ENCODE data around the gene HNRNPA1L2. TPM values are rescaled to one million over a fixed set of nuclear protein-coding genes. Genes with fewer than 3 reads are reported as not detected.
A peak's percentile ranks its signal among the peaks of the same experiment; 100 is the strongest.

Gene HNRNPA1L2
- total and polyA plus RNA-seq, 9 of the 15 experiments (the other 6 are each of a cell fraction or from before 2014, with no cell fraction given) = 3.7 to 10.8 (median 6.8) TPM

DNA sequence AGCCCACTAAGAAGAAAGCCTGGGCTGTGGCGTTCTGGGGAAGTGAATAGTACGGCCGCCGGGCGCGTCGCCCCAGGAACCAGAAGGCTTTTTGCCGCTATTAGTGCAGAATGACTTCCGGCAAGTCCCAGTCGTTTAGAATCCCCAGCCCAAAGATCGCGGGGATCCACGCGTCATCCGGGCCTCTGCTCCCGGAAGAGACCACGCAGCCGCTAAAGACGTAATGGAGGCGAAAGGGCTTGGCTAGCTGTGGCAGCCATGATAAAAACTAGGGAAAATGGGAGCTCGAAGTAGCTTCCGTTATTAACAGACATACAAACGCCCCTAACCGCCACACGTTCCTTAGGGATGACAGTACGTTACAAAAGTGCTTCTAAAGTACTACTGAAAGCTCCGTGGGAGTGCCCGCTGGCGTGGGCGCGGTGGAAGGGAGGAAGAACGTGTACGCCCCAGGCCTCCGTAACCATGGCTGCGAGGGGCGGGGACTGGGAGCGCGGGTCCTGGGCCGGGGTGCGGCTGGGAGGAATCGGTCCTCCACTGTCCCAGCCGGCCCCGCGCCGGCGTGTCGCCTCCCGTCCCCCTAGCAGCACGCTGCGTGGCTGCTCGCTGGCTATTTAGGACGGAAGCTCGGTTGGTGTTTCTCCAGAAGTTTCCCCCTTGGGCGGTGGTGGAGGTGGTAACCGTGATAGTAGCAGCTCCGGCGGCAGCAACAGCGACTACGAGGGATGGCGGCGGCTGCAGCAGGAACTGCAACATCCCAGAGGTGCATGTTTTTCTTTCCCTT lies 10.2 kb downstream of the HNRNPA1L2 start, which contains the start of gene SUGT1 (continued):
- no peak for TF ChIP-seq ATF1 (CRISPR knock-in tag; IDR thresholded peaks at IDR 0.05)
- peak; percentile 89 for TF ChIP-seq ATF1 (tag; IDR thresholded peaks at IDR 0.05)
- TF ChIP-seq PRMT5 (CRISPR knock-in tag; IDR thresholded peaks at IDR 0.05) = no peak
- TF ChIP-seq, protein P1, sequence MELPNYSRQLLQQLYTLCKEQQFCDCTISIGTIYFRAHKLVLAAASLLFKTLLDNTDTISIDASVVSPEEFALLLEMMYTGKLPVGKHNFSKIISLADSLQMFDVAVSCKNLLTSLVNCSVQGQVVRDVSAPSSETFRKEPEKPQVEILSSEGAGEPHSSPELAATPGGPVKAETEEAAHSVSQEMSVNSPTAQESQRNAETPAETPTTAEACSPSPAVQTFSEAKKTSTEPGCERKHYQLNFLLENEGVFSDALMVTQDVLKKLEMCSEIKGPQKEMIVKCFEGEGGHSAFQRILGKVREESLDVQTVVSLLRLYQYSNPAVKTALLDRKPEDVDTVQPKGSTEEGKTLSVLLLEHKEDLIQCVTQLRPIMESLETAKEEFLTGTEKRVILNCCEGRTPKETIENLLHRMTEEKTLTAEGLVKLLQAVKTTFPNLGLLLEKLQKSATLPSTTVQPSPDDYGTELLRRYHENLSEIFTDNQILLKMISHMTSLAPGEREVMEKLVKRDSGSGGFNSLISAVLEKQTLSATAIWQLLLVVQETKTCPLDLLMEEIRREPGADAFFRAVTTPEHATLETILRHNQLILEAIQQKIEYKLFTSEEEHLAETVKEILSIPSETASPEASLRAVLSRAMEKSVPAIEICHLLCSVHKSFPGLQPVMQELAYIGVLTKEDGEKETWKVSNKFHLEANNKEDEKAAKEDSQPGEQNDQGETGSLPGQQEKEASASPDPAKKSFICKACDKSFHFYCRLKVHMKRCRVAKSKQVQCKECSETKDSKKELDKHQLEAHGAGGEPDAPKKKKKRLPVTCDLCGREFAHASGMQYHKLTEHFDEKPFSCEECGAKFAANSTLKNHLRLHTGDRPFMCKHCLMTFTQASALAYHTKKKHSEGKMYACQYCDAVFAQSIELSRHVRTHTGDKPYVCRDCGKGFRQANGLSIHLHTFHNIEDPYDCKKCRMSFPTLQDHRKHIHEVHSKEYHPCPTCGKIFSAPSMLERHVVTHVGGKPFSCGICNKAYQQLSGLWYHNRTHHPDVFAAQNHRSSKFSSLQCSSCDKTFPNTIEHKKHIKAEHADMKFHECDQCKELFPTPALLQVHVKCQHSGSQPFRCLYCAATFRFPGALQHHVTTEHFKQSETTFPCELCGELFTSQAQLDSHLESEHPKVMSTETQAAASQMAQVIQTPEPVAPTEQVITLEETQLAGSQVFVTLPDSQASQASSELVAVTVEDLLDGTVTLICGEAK (IDR thresholded peaks at IDR 0.05) = peak; percentile 92
- TF ChIP-seq, protein P1 (CRISPR knock-in tag; IDR thresholded peaks at IDR 0.05) = no peak
- TF ChIP-seq NFXL1 (CRISPR knock-in tag; IDR thresholded peaks at IDR 0.05) = no peak
- no peak for TF ChIP-seq LEF1 (IDR thresholded peaks at IDR 0.05)
- TF ChIP-seq ILF3 (IDR thresholded peaks at IDR 0.05; ENCODE audit: borderline replicate concordance) = no peak
- TF ChIP-seq, protein P2, sequence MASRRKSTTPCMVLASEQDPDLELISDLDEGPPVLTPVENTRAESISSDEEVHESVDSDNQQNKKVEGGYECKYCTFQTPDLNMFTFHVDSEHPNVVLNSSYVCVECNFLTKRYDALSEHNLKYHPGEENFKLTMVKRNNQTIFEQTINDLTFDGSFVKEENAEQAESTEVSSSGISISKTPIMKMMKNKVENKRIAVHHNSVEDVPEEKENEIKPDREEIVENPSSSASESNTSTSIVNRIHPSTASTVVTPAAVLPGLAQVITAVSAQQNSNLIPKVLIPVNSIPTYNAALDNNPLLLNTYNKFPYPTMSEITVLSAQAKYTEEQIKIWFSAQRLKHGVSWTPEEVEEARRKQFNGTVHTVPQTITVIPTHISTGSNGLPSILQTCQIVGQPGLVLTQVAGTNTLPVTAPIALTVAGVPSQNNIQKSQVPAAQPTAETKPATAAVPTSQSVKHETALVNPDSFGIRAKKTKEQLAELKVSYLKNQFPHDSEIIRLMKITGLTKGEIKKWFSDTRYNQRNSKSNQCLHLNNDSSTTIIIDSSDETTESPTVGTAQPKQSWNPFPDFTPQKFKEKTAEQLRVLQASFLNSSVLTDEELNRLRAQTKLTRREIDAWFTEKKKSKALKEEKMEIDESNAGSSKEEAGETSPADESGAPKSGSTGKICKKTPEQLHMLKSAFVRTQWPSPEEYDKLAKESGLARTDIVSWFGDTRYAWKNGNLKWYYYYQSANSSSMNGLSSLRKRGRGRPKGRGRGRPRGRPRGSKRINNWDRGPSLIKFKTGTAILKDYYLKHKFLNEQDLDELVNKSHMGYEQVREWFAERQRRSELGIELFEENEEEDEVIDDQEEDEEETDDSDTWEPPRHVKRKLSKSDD (conservative IDR thresholded peaks at IDR 0.05; ENCODE audit: low read length) = no peak; the same call in 1 of the 2 replicates
- no peak for TF ChIP-seq PRPF4 (IDR thresholded peaks at IDR 0.05; ENCODE audit: insufficient read depth, low read depth, low read length, poor library complexity, severe bottlenecking)
- TF ChIP-seq, protein P3, sequence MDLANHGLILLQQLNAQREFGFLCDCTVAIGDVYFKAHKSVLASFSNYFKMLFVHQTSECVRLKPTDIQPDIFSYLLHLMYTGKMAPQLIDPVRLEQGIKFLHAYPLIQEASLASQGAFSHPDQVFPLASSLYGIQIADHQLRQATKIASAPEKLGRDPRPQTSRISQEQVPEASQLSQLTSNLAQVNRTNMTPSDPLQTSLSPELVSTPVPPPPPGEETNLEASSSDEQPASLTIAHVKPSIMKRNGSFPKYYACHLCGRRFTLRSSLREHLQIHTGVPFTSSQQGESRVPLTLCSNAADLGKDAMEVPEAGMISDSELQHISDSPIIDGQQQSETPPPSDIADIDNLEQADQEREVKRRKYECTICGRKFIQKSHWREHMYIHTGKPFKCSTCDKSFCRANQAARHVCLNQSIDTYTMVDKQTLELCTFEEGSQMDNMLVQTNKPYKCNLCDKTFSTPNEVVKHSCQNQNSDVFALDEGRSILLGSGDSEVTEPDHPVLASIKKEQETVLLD (IDR thresholded peaks at IDR 0.05) = peak; percentile 41; the same call in 1 of the 2 replicates
- no peak for TF ChIP-seq TBL1XR1 (IDR thresholded peaks at IDR 0.05; ENCODE audit: low read length in 2 of 2)
